ES-I3 (cell line): Measurements from ENCODE around the gene NPB.

ENCODE experiments used
- H3K36me3 ChIP-seq: 2 replicates; pipeline ENCODE4 v1.6.1; 2013; ENCODE audit warnings: mild to moderate bottlenecking, low read length, control low read depth, moderate library complexity; ENCODE audit not compliant: insufficient read depth
- H3K4me1 ChIP-seq: 2 replicates; pipeline ENCODE4 v1.6.1; 2013; ENCODE audit warnings: mild to moderate bottlenecking, control low read depth, low read length; ENCODE audit not compliant: insufficient read depth
- H3K9ac ChIP-seq: 2 replicates; pipeline ENCODE4 v1.6.1; 2013; ENCODE audit warnings: low read depth, mild to moderate bottlenecking, low read length, moderate library complexity
- H3K9me3 ChIP-seq: 2 replicates; pipeline ENCODE4 v1.6.1; 2013; ENCODE audit warnings: mild to moderate bottlenecking, low read length, moderate library complexity; ENCODE audit not compliant: control insufficient read depth, insufficient read depth

The NPB gene

DNA sequence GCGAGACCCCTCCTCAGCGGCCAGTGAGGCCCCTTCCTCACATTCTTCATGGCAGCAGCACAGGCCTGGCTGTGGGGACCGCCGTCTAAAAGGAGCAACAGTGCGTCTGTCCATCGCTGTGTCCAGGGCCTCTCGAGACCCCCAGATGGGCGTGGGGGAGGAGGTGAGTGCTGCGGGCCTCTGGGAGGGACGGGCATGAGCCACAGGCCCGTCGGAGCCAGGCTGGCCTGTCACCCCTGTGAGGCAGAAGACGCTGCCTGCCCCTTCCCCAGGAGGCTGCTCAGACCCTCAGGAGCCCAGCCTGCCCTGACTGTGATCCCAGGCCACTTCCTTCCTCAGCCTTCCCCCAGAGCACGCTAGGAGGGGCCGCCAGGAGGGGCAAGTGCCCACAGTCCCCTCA lies 37.2 kb downstream of the NPB start:
- Histone ChIP-seq H3K9ac (no peak overlapping the region), H3K4me1 (no peaks in the 10 kb centered on the region; the same call in 1 of the 2 replicates), H3K36me3 (no peaks in the 10 kb centered on the region), H3K9me3 (no peaks in the 10 kb centered on the region)

DNA sequence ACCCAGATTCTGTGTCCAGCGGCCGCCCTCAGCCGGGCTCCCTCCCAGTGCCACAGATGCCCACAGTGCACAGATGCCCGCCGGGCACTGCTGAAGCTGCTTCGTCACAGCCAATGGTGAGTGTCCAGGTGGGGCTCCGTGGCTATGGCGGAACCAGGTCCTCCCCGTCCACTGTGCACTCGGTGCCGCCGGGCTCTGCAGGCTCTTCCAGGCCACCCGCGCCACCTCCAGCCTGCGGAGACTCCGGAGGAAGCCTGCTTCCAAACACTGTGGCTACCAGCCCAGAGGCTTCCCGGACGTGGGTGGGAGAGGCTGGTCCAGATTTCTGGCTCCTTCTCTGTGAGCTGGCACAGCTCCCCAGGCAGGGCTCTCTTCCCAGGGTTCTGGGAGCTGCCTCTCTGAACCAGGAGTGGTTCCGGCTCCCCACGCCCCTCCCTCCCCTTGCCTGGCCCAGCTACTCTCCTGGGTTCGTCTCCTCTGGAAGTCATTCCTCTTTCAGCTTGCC lies 37.9 kb downstream of the NPB start:
- H3K36me3 ChIP-seq: no peaks in the 10 kb centered on the region
- no peaks in the 10 kb centered on the region for H3K9me3 ChIP-seq
- H3K9ac ChIP-seq: no peak overlapping the region
- no peaks in the 10 kb centered on the region; the same call in 1 of the 2 replicates for H3K4me1 ChIP-seq

- no peaks in the 10 kb centered on the region for H3K9me3 ChIP-seq
- H3K36me3 ChIP-seq: no peaks in the 10 kb centered on the region
- no peaks in the 10 kb centered on the region; the same call in 1 of the 2 replicates for H3K4me1 ChIP-seq
- no peak overlapping the region for H3K9ac ChIP-seq
These were observed 38.8 kb downstream of the NPB start for GRCh38 chr17:81940538-81941483.

- Histone ChIP-seq H3K4me1 (no peaks in the 10 kb centered on the region; the same call in 1 of the 2 replicates), H3K9me3 (no peaks in the 10 kb centered on the region), H3K36me3 (no peaks in the 10 kb centered on the region), H3K9ac (no peak overlapping the region)
These were observed 39.6 kb downstream of the NPB start for GRCh38 chr17:81941484-81942166.

DNA sequence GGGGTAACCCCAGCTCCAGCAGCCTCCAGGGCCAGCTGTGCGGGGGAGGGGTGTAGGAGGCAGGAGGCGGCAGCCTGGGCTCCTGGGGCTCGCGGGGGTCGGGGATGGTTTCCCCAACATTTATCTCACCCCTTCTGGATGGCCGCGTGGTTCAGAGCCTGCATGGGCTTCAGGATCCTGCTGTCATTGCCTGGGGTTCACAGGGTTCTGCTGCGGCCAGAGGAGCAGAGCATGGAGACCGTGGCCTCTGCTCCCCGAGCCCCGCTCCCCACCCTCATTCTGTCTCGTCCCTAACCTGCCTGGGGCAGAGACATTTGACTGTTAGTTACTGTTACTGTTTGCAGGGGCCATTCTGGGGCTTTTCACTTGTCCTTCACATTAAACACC lies 40.1 kb downstream of the NPB start:
- Histone ChIP-seq H3K9me3 (no peaks in the 10 kb centered on the region), H3K9ac (no peak overlapping the region)

DNA sequence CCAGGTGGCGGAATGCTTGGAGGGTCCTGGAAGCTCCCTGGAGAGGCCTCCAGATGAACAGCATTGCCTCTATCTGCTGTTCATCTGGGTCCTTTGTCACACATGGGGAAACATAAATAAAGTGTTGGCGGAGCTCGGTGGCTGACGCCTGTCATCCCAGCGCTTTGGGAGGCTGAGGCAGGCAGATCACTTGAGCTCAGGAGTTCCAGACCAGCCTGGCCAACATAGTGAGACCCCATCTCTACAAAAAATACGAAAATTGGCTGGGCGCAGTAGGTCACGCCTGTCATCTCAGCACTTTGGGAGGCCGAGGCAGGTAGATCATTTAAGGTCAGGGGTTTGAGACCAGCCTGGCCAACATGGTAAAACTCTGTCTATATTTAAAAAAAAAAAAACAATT lies 42.8 kb downstream of the NPB start:
- Histone ChIP-seq H3K9me3 (no peaks in the 10 kb centered on the region), H3K9ac (no peak overlapping the region), H3K4me1 (no peaks in the 10 kb centered on the region; the same call in 1 of the 2 replicates), H3K36me3 (no peaks in the 10 kb centered on the region)

More for the DNA sequence above, 40.1 kb downstream of the NPB start:
- Histone ChIP-seq H3K36me3 (no peaks in the 10 kb centered on the region), H3K4me1 (no peaks in the 10 kb centered on the region; the same call in 1 of the 2 replicates)

GRCh38 chr17:81947189-81947588 lies 45.2 kb downstream of the NPB start, which contains the start of gene MYADML2:
Gene MYADML2, minus strand, starts transcription at chr17:81947233. Its CDS starts 5,492 bp downstream, at chr17:81941741.
- Histone ChIP-seq H3K9me3 (no peaks in the 10 kb centered on the region), H3K36me3 (no peaks in the 10 kb centered on the region), H3K4me1 (no peaks in the 10 kb centered on the region), H3K9ac (no peak within 1 kb of the TSS)

GRCh38 chr17:81948635-81949378 lies 46.8 kb downstream of the NPB start:
- Histone ChIP-seq H3K36me3 (no peaks in the 10 kb centered on the region), H3K4me1 (no peaks in the 10 kb centered on the region), H3K9me3 (no peaks in the 10 kb centered on the region), H3K9ac (no peak overlapping the region)

- H3K4me1 ChIP-seq: no peaks in the 10 kb centered on the region
- no peaks in the 10 kb centered on the region for H3K36me3 ChIP-seq
- H3K9ac ChIP-seq: no peak overlapping the region
These were observed 48.5 kb downstream of the NPB start for GRCh38 chr17:81950501-81950900.

DNA sequence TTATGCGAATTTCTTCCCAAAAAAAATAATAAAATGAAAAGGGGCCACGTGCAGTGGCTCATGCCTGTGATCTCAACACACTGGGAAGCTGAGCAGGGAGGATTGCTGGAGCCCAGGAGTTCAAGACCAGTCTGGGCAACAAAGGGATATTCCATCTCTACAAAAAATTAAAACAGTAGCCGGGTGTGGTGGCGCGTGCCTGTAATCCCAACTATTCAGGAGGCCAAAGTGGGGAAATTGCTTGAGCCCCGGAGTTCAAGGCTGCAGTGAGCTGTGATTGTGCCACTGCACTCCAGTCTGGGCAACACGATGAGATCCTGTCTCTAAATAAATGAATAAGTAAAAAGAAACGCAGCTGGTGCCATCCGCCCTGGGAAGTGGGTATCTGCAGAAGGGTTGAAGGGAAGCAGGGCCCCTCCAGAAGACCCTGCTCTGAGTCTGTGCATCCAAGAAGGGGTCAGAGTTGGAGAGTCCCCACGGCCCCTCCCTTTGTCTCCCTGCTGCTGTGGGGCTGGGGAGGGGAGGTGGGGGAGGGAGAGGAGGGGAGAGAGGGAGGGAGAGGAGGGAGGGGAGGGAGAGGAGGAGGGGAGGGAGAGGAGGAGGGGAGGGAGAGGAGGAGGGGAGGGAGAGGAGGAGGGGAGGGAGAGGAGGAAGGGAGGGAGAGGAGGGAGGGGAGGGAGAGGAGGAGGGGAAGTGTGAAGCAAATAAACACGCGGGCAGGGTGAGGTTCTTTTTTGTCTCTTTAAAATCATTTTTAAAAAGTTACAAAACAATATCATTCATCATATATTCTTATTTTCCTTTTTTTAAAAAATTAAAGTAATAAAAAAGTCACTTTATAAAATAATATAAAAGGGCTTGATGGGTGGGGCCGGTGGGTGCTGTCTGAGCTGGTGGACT lies 50.0 kb downstream of the NPB start:
- no peaks in the 10 kb centered on the region for H3K36me3 ChIP-seq
- H3K4me1 ChIP-seq: no peaks in the 10 kb centered on the region
- no peak overlapping the region for H3K9ac ChIP-seq
- no peaks in the 10 kb centered on the region for H3K9me3 ChIP-seq

More at GRCh38 chr17:81950501-81950900, 48.5 kb downstream of the NPB start:
- H3K9me3 ChIP-seq: no peaks in the 10 kb centered on the region
